Neutrophil (primary cell): ENCODE results near the gene KCNH1.

Experiments
- H3K27ac ChIP-seq: fragments of 200-600 bp; sonication (generic); 2 replicates; pipeline ENCODE4 v1.5.1; 2016; ENCODE audit warnings: mild to moderate bottlenecking, moderate library complexity
- H3K27me3 ChIP-seq: fragments of 200-600 bp; sonication (generic); 2 replicates; pipeline ENCODE4 v1.6.0; 2016; ENCODE audit warnings: mild to moderate bottlenecking
- H3K36me3 ChIP-seq: fragments of 200-600 bp; sonication (generic); 2 replicates; pipeline ENCODE4 v1.5.1; 2017
- H3K4me1 ChIP-seq, 2 experiments: fragments of 200-600 bp in 1 of 2; sonication (generic) in 1 of 2; 1 replicate in 1 of 2; 2 replicates in 1 of 2; pipeline versions ENCODE4 v1.5.1 to v1.6.1; 2013 to 2016; ENCODE audit warnings: low read depth in 1 of 2, low read length in 1 of 2, mild to moderate bottlenecking in 1 of 2, moderate library complexity in 1 of 2; ENCODE audit not compliant: control insufficient read depth in 1 of 2, insufficient read depth in 1 of 2
- H3K4me3 ChIP-seq, 2 experiments: fragments of 200-600 bp in 1 of 2; sonication (generic) in 1 of 2; 1 replicate in 1 of 2; 2 replicates in 1 of 2; pipeline ENCODE4 v1.5.1; 2013 to 2016; ENCODE audit warnings: low read depth in 1 of 2, low read length in 1 of 2, mild to moderate bottlenecking in 1 of 2, moderate library complexity in 1 of 2
- H3K9me3 ChIP-seq: fragments of 200-600 bp; sonication (generic); 2 replicates; pipeline ENCODE4 v1.5.1; 2016
- TF ChIP-seq, protein P1 (sequence below): fragments of 200-600 bp; sonication (generic); IDR thresholded peaks from 2 replicates; pipeline ENCODE4 v1.5.1; 2016; ENCODE audit warnings: antibody characterized with exemption

Gene KCNH1

DNA sequence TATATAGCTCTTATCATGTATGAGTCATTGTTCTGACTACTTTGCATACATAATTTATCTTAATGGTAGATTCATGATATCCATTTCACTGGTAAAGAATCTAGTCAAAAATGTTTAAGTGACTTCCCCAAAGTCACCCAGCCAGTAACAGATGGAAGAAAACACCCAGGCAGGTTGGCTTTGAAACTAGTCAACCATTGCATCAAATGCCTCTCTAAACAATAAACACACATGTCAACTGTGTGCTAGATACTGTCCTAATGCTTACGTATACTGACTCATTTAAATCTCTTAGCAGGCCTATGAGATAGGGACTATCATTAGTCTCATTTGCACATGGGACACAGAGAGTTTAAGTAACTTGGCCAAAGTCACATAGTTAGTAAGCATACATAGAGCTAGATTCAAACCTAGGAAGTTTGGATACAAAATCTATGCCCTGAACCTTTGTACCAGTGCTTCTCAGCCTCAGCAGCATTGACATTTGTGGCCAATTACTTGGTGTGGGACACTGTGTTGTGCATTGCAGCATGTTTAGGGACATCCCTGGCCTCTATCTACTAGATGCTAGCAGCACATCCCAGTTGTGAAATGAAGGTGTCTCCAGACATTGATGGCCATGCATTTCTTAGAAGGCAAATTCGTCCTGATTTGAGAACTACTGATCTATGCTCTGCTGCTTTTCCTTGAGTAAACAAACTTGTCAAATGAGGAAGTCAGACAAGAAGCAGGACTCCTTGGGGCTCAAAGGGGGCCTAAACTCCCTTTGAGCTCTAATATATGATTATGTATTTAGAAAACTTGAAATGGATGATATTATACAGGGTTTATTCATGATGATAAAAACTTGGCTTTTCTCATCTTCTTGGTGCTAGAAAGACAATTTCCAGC, 316.3 kb downstream of the KCNH1 start:
- H3K4me1 ChIP-seq: no peaks in the 10 kb centered on the region
- H3K27me3 ChIP-seq: no peaks in the 10 kb centered on the region
- TF ChIP-seq, protein P1, sequence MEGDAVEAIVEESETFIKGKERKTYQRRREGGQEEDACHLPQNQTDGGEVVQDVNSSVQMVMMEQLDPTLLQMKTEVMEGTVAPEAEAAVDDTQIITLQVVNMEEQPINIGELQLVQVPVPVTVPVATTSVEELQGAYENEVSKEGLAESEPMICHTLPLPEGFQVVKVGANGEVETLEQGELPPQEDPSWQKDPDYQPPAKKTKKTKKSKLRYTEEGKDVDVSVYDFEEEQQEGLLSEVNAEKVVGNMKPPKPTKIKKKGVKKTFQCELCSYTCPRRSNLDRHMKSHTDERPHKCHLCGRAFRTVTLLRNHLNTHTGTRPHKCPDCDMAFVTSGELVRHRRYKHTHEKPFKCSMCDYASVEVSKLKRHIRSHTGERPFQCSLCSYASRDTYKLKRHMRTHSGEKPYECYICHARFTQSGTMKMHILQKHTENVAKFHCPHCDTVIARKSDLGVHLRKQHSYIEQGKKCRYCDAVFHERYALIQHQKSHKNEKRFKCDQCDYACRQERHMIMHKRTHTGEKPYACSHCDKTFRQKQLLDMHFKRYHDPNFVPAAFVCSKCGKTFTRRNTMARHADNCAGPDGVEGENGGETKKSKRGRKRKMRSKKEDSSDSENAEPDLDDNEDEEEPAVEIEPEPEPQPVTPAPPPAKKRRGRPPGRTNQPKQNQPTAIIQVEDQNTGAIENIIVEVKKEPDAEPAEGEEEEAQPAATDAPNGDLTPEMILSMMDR: no peak
- H3K36me3 ChIP-seq: no peaks in the 10 kb centered on the region
- no peak overlapping the region for H3K27ac ChIP-seq
- H3K4me3 ChIP-seq: no peak overlapping the region
- no peaks in the 10 kb centered on the region for H3K9me3 ChIP-seq

DNA sequence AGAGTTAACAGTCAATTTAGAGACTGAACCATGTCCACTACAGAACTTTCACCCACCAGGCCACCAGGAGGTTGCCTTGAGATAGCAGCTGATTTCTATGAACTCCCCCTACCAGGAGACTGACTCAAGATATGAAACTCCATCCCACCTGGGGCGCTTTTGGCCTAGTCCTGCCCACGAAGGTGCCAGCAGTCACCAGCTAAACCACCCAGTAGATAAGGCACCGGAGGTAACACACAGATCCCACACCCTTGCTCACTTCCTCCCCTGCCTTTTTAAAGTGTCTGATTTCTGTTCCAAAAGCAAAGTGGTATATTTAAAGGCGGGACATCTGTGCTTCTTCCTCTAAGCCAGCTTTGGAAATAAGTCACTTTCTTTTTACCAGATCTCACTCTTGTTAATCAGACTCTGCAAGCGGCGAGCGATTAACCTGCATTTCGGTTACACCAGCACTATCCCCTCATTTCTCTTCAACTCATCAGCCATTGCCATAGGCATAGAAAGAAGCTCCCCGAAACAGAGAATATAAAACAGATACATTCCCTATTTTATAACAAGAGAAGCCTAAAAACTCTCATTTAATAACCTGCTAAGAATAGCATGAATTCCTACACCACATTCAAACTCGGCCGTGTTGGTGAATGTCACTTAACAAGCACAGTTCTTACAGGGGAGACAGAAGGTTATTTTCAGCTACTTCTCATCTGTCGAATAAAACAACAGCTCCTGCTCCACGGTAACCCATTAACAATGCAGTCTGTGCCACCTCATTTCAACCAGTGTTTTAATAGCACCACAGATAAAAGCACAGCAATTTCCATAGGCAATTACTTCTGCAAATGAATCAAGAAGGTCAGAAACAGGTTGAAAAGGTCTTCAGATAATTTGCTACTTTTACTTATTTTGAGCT, 318.1 kb downstream of the KCNH1 start:
- TF ChIP-seq, protein P1: no peak
- no peaks in the 10 kb centered on the region for H3K36me3 ChIP-seq
- H3K27ac ChIP-seq: no peak overlapping the region
- no peaks in the 10 kb centered on the region for H3K9me3 ChIP-seq
- no peaks in the 10 kb centered on the region for H3K27me3 ChIP-seq
- H3K4me1 ChIP-seq: no peaks in the 10 kb centered on the region
- no peak overlapping the region for H3K4me3 ChIP-seq

DNA sequence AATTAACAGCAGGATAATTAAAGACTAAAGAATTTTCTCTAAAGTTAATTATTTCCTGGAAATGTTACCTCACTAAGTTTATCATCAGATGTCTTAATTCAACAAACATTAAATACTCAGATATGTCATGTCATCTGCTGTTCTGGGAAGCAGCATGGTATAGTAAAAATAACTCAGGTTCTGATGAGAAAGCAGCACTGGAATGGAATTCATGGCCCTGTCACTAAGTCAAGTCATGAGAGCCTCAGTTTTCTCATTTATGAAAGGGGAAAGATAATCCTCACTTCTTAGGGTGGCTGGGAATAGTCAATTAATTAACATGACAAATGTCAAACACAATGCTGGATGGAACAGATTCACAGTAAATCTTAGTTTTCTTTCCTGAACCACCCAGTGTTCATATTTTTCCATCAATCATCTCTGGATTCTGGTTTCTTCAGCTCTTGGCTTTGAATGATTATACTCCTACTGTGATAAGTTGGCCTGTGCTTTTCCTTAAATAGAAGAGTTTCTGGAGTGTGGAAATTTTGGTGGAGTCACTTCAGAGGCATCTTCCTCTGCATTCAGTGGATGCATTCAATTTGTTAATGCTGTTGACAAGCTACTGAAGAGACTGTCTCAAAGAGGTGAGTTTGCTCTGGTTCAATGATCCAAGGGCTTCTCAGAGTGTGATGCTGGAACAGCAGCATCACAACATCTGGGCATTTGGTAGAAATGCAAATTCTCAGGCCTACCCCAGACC, 319.4 kb downstream of the KCNH1 start:
- H3K27me3 ChIP-seq: no peaks in the 10 kb centered on the region
- H3K36me3 ChIP-seq: no peaks in the 10 kb centered on the region
- no peak overlapping the region for H3K4me3 ChIP-seq
- no peaks in the 10 kb centered on the region for H3K9me3 ChIP-seq
- H3K4me1 ChIP-seq: no peaks in the 10 kb centered on the region
- TF ChIP-seq, protein P1: no peak
- H3K27ac ChIP-seq: no peak overlapping the region

DNA sequence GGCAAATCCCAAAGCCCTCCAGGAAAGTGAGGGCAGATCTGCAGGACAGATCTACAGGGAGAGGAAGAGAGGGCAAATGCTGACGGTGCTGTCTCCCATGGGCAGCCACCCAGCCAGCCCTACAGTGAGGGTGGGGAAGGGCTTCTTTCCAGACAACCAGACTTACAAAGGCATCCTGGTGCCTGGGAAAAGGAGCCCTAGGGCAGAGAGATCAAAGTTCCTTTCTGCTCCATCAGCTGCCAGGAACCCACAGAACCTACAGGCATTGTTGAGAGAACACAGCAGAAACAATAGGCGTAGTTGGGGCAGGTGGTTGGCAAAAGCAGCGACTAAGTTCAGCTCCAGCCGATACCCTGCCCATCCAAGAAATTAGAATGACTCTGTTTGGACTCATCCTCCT, 332.4 kb downstream of the KCNH1 start:
- Histone ChIP-seq H3K4me3 (no peak overlapping the region), H3K4me1 (no peaks in the 10 kb centered on the region), H3K36me3 (no peaks in the 10 kb centered on the region), H3K27me3 (no peaks in the 10 kb centered on the region), H3K9me3 (no peaks in the 10 kb centered on the region), H3K27ac (no peak overlapping the region)
- TF ChIP-seq, protein P1: no peak

DNA sequence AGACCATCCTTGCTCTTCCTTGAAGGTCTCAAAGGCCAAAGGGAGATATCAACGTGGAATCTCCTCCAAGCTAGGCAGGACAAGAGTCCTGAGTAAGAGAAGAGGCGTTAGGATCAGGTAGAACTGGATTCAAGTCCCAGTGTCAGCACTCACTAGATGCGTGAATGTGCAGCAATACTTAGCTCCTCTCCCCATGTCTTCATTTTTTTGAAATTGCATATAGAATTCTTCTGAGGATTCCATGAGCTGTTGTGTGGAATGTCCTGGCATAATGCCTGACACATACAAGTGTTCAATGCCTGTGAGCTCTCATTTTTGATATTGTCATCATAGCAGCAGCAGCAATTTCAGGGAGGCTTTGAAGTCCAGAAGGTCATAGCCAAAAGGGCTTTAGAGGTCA, 333.2 kb downstream of the KCNH1 start:
- no peaks in the 10 kb centered on the region for H3K4me1 ChIP-seq
- no peaks in the 10 kb centered on the region for H3K9me3 ChIP-seq
- no peaks in the 10 kb centered on the region for H3K36me3 ChIP-seq
- no peaks in the 10 kb centered on the region for H3K27me3 ChIP-seq
- H3K27ac ChIP-seq: no peak overlapping the region
- TF ChIP-seq, protein P1: no peak
- H3K4me3 ChIP-seq: no peak overlapping the region
